ENCODE measurements around the gene RIN3.
"Not testable (repeated sequence)": the region's sequence is repeated elsewhere in the genome, so short reads cannot be mapped to it uniquely, and the experiment has no call there.

GRCh38 chr14:92639472-92640117, 126.0 kb downstream of the RIN3 start:
- TF ChIP-seq CTCF (conservative IDR thresholded peaks at IDR 0.05; ENCODE audit: low read depth, low read length); EZH2 (IDR thresholded peaks at IDR 0.05; ENCODE audit: low read length, unreplicated experiment): not testable (repeated sequence)

Data from PC-3 (cell line).